ENCODE results near the gene CERS4.

DNA sequence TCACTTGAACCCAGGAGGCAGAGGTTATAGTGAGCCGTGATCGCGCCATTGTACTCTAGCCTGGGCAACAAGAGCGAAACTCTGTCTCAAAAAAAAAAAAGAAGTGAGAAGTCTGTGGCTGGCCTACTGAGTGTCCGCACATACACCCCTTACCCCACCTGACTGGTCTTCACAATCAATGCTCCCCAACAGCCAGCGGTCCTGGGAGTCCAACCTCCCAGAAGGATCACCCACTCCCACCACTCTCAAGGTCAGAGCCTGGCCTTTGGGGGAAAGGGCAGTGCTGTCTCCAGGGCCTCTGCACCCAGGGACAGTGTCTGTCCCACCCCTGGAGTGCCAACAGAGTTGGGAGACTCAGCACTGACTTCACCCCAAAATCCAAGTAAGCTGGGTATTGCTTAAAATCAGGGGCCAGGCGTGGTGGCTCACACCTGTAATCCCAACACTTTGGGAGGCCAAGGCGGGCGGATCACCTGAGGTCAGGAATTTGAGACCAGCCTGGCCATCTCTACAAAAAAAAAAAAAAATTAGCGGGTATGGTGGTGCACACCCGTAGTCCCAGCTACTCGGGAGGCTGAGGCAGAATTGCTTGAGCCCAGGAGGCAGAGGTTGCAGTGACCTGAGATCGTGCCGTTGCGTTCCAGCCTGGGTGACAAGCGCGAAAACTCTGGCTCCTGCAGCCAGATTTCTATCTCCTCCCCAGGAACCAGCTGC, 101.3 kb downstream of the CERS4 start:
- TF ChIP-seq CTCF (IDR thresholded peaks at IDR 0.05; ENCODE audit: insufficient read depth, low read length, poor library complexity, severe bottlenecking) (no peak), EZH2phosphoT487 (conservative IDR thresholded peaks at IDR 0.05; ENCODE audit: low read length) (no peak)

Data from SU-DHL-6 (cell line).